Bronchial epithelial cell (primary cell): ENCODE results near the gene SHOC2. TPM values are rescaled to one million over a fixed set of nuclear protein-coding genes. Genes with fewer than 3 reads are reported as not detected.

Source experiments
- DNase-seq: peaks from one replicate; pipeline ENCODE4 v3.0.0-alpha.2; 2010; ENCODE audit warnings: low read depth
- FAIRE-seq: peaks from 2 replicates; lab custom pipeline; 2011; peaks lifted over from hg19 to GRCh38; lab: Jason Lieb, UNC
- H3K27me3 ChIP-seq: 2 replicates; pipeline ENCODE4 v1.5.1; 2011; ENCODE audit warnings: low read length; ENCODE audit not compliant: control insufficient read depth, insufficient read depth
- H3K36me3 ChIP-seq: 2 replicates; pipeline ENCODE4 v1.5.1; 2011; ENCODE audit warnings: low read length; ENCODE audit not compliant: control insufficient read depth, insufficient read depth
- H3K4me3 ChIP-seq: 2 replicates; pipeline ENCODE4 v1.5.1; 2011; ENCODE audit warnings: mild to moderate bottlenecking, low read depth, low read length, control low read depth
- CTCF ChIP-seq: IDR thresholded peaks from 2 replicates; pipeline ENCODE4 v1.5.1; 2011; ENCODE audit warnings: mild to moderate bottlenecking, moderate library complexity, low read length, control low read depth, inconsistent platforms; ENCODE audit not compliant: insufficient read depth, severe bottlenecking
- total RNA-seq: library from RNA; depleted of rRNA; stranded (reverse); fragments of >200 nt; gene quantifications from 2 replicates; pipeline ENCODE4 v1.2.1, GENCODE V29; 2014

Gene SHOC2
- total RNA-seq: 30.3 and 52.9 TPM in 2 replicates

- H3K27me3 ChIP-seq: no peaks in the 10 kb centered on the region
- H3K36me3 ChIP-seq: no peaks in the 10 kb centered on the region
- H3K4me3 ChIP-seq: peak within 1 kb of the TSS; percentile 63
- DNase-seq (no peak), FAIRE-seq (no peak)
- peak; percentile 49 for TF ChIP-seq CTCF
Observed at GRCh38 chr10:110919349-110919931, at the start of gene SHOC2. SHOC2 (plus strand) TSS chr10:110919604; CDS start chr10:110964359, 44,755 bp downstream.

GRCh38 chr10:110870823-110871297 lies 48.5 kb upstream of the SHOC2 start:
- FAIRE-seq: no peak
- H3K4me3 ChIP-seq: no peak overlapping the region
- no peaks in the 10 kb centered on the region for H3K27me3 ChIP-seq
- peaks cover under 1% of the 10 kb centered on the region for H3K36me3 ChIP-seq
- no peak for TF ChIP-seq CTCF
- no peak for DNase-seq

GRCh38 chr10:110871298-110872084 lies 47.9 kb upstream of the SHOC2 start, which contains the start of gene PDCD4:
PDCD4 (plus strand) TSS chr10:110871928; CDS start chr10:110876028, 4,100 bp downstream.
- TF ChIP-seq CTCF: no peak
- Histone ChIP-seq H3K4me3 (peak within 1 kb of the TSS; percentile 70), H3K27me3 (no peaks in the 10 kb centered on the region), H3K36me3 (peaks cover 3% of the 10 kb centered on the region)
- FAIRE-seq: peak; percentile 36
- DNase-seq: peak; percentile 91

- DNase-seq (peak; percentile 57), FAIRE-seq (no peak)
- peak; percentile 32 for TF ChIP-seq CTCF
- Histone ChIP-seq H3K4me3 (peak overlapping the region; percentile 70), H3K27me3 (no peaks in the 10 kb centered on the region), H3K36me3 (peaks cover 3% of the 10 kb centered on the region)
Observed at GRCh38 chr10:110872145-110872983, 47.0 kb upstream of the SHOC2 start.

GRCh38 chr10:110872984-110873923 lies 46.1 kb upstream of the SHOC2 start:
- Histone ChIP-seq H3K4me3 (peak overlapping the region; percentile 70), H3K27me3 (no peaks in the 10 kb centered on the region), H3K36me3 (peaks cover 3% of the 10 kb centered on the region)
- DNase-seq: no peak
- no peak for TF ChIP-seq CTCF
- FAIRE-seq: no peak
